SU-DHL-6 (cell line): ENCODE measurements around the gene PCYT2.

Experiments used
- H2AFZ ChIP-seq: fragments of 200-600 bp; sonication (generic); 2 replicates; pipeline ENCODE4 v1.6.1; 2014; ENCODE audit warnings: low read depth, mild to moderate bottlenecking, moderate library complexity, mixed read lengths, antibody characterized with exemption, low read length; ENCODE audit not compliant: severe bottlenecking
- H3F3A ChIP-seq: fragments of 200-600 bp; shearing (Covaris generic); 2 replicates; pipeline ENCODE4 v1.6.0; 2016; ENCODE audit warnings: antibody characterized with exemption, mild to moderate bottlenecking; ENCODE audit not compliant: insufficient read depth
- H3K27ac ChIP-seq: fragments of 200-600 bp; sonication (generic); 2 replicates; pipeline ENCODE4 v1.5.1; 2016; ENCODE audit warnings: low read depth, mild to moderate bottlenecking, low read length, moderate library complexity, mixed read lengths
- H3K27me3 ChIP-seq: fragments of 200-600 bp; sonication (generic), shearing (Covaris generic); 2 replicates; pipeline ENCODE4 v1.6.0; 2014; ENCODE audit warnings: mild to moderate bottlenecking, low read length
- H3K36me3 ChIP-seq: fragments of 200-600 bp; sonication (generic); 2 replicates; pipeline ENCODE4 v1.6.1; 2014; ENCODE audit warnings: mild to moderate bottlenecking, low read length, mixed read lengths
- H3K4me2 ChIP-seq: fragments of 300-600, 200-600 bp; shearing (Covaris generic), sonication (generic); 2 replicates; pipeline ENCODE4 v1.6.0; 2014; ENCODE audit warnings: low read length, low read depth, mild to moderate bottlenecking; ENCODE audit not compliant: poor library complexity, severe bottlenecking
- H3K4me3 ChIP-seq: fragments of 200-600 bp; sonication (generic); 2 replicates; pipeline ENCODE4 v1.5.1; 2014; ENCODE audit warnings: antibody characterized with exemption, low read length, mild to moderate bottlenecking, mixed read lengths; ENCODE audit not compliant: insufficient read depth, poor library complexity, severe bottlenecking
- H3K79me2 ChIP-seq: fragments of 200-600 bp; sonication (generic); 2 replicates; pipeline ENCODE4 v1.6.1; 2014; ENCODE audit warnings: mild to moderate bottlenecking, low read length, moderate library complexity; ENCODE audit not compliant: insufficient read depth
- H3K9ac ChIP-seq: fragments of 200-600 bp; sonication (generic); 2 replicates; pipeline ENCODE4 v1.7.0; 2014; ENCODE audit warnings: mild to moderate bottlenecking, low read length
- H3K9me2 ChIP-seq: fragments of 200-600 bp; sonication (generic); replicated peaks from 2 replicates; pipeline ENCODE4 v1.6.1; 2014; ENCODE audit warnings: low read length; ENCODE audit not compliant: insufficient read depth
- H3K9me3 ChIP-seq: fragments of 200-600 bp; sonication (generic); 2 replicates; pipeline ENCODE4 v1.6.1; 2014; ENCODE audit warnings: low read length, mixed read lengths; ENCODE audit not compliant: insufficient read depth
- H4K20me1 ChIP-seq: fragments of 200-600 bp; sonication (generic); 2 replicates; pipeline ENCODE4 v1.6.1; 2014; ENCODE audit warnings: low read depth, mild to moderate bottlenecking, antibody characterized with exemption, low read length, moderate library complexity, mixed read lengths
- EZH2phosphoT487 ChIP-seq: fragments of 200-600 bp; sonication (generic), shearing (Covaris generic); conservative IDR thresholded peaks from 2 replicates; pipeline ENCODE4 v1.6.1; 2018; ENCODE audit warnings: mild to moderate bottlenecking, antibody characterized with exemption, low read length, moderate library complexity, mixed read lengths
- TF ChIP-seq, protein P1 (sequence below): fragments of 200-600 bp; sonication (generic); IDR thresholded peaks from one replicate; pipeline ENCODE4 v1.5.1; 2017; ENCODE audit warnings: antibody characterized with exemption, mild to moderate bottlenecking, low read length, moderate library complexity; ENCODE audit not compliant: insufficient read depth, poor library complexity, severe bottlenecking

Gene PCYT2

DNA sequence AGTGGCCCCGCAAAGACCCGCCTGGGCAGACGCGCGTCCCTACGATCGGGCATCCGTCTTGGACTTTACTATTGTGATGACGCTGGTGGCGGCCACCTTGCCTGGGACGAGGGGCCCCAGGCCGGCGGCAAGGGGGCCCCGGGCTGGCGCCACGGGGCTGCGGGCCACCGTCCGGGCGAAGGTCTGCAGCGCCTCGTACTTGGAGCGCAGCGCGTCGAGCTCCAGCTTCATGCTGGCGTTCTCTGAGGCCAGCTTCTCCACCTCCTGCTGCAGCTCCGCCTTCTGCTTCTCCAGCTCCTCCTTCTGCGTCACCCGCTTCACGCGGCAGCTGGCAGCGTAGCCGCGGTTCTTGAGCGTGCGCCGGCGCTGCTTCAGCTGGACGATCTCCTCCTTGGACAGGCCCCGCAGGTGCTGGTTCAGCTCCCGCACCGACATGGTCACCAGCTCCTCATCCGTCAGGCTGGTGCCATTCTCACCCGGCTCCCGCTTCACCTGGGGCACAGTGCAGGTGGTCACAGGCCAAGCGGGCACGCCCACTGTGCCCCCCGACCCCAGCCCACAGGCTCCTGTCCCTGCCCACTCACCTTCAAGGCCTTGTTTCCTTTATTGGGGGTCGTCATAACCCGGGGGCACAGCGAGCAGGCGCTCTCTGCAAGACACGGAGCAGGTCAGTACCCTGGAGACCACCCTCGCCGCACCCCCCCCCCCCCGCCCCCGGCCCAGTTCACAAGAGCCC, 11.5 kb upstream of the PCYT2 start:
- Histone ChIP-seq H3K79me2 (peaks cover 68% of the 10 kb centered on the region), H3K4me3 (no peak overlapping the region), H3K9me2 (no peaks in the 10 kb centered on the region), H3K9me3 (no peaks in the 10 kb centered on the region), H3K27ac (no peak overlapping the region), H4K20me1 (no peaks in the 10 kb centered on the region), H3K27me3 (no peaks in the 10 kb centered on the region), H3F3A (no peaks in the 10 kb centered on the region), H2AFZ (no peak overlapping the region), H3K9ac (no peak overlapping the region), H3K4me2 (no peak overlapping the region), H3K36me3 (no peaks in the 10 kb centered on the region)
- TF ChIP-seq, protein P1, sequence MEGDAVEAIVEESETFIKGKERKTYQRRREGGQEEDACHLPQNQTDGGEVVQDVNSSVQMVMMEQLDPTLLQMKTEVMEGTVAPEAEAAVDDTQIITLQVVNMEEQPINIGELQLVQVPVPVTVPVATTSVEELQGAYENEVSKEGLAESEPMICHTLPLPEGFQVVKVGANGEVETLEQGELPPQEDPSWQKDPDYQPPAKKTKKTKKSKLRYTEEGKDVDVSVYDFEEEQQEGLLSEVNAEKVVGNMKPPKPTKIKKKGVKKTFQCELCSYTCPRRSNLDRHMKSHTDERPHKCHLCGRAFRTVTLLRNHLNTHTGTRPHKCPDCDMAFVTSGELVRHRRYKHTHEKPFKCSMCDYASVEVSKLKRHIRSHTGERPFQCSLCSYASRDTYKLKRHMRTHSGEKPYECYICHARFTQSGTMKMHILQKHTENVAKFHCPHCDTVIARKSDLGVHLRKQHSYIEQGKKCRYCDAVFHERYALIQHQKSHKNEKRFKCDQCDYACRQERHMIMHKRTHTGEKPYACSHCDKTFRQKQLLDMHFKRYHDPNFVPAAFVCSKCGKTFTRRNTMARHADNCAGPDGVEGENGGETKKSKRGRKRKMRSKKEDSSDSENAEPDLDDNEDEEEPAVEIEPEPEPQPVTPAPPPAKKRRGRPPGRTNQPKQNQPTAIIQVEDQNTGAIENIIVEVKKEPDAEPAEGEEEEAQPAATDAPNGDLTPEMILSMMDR, result no peak
- TF ChIP-seq EZH2phosphoT487, result no peak

DNA sequence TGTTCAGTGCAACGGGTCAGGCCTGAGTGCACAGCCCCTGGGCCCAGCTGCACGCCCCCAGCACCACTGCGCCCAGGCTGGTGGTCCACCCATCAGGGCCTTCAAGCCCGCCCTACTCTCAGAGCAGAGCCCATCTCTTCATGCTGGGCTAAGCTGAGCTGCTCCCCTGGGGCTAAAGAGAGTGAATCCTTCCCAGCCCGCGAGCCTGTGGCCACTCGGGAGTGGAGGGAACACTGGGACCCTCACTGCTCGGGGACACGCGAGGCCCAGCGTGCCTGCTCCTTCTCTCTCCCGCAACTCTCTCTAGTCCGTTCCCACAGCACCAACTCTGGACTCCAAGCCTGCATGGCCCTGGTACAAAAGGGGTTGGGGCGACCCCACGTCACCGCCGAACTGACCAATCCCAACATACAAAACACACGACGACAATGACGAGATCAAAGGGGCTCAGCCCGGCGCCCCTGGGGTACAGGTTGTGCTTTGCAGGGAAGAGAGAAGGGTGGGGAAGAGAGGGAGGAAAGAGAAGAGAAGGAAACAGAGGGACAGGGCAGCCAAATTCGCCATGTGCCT, 10.9 kb upstream of the PCYT2 start:
- Histone ChIP-seq H3F3A (no peaks in the 10 kb centered on the region), H3K27ac (no peak overlapping the region), H3K4me3 (no peak overlapping the region), H4K20me1 (no peaks in the 10 kb centered on the region), H3K79me2 (peaks cover 73% of the 10 kb centered on the region), H3K9me3 (no peaks in the 10 kb centered on the region), H3K9me2 (no peaks in the 10 kb centered on the region), H2AFZ (no peak overlapping the region), H3K4me2 (no peak overlapping the region), H3K9ac (no peak overlapping the region), H3K27me3 (no peaks in the 10 kb centered on the region), H3K36me3 (no peaks in the 10 kb centered on the region)
- TF ChIP-seq EZH2phosphoT487, result no peak
- TF ChIP-seq, protein P1, result no peak

DNA sequence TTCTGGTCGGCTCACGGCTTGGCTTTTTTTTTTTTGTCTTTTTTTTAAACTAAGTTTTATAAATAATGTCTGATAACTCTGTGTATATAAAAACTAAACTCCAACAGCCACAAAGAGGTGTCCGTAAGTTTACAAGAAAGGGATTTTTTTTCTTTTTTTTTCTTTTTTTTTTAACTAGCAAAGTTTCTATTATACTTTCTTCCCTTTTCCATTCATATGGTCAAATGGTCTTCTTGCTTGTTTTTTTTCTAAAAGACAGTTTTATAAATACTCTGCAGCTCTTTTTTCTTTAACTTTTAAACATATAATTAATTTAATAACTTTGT, 10.3 kb upstream of the PCYT2 start:
- H3K4me3 ChIP-seq, result no peak overlapping the region
- no peaks in the 10 kb centered on the region for H3K36me3 ChIP-seq
- H3K27me3 ChIP-seq, result no peaks in the 10 kb centered on the region
- H2AFZ ChIP-seq, result no peak overlapping the region
- H3K79me2 ChIP-seq, result peaks cover 73% of the 10 kb centered on the region
- no peaks in the 10 kb centered on the region for H3K9me2 ChIP-seq
- H4K20me1 ChIP-seq, result no peaks in the 10 kb centered on the region
- no peaks in the 10 kb centered on the region for H3F3A ChIP-seq
- H3K9ac ChIP-seq, result no peak overlapping the region
- TF ChIP-seq, protein P1, result no peak
- no peak for TF ChIP-seq EZH2phosphoT487
- no peaks in the 10 kb centered on the region for H3K9me3 ChIP-seq
- H3K27ac ChIP-seq, result no peak overlapping the region
- H3K4me2 ChIP-seq, result no peak overlapping the region
